ENCODE data around the gene CLEC9A. TPM values are rescaled to one million over a fixed set of nuclear protein-coding genes. Genes with fewer than 3 reads are reported as not detected.
"Not testable (repeated sequence)": the region's sequence is repeated elsewhere in the genome, so short reads cannot be mapped to it uniquely, and the experiment has no call there.

CLEC9A gene
- not detected for total RNA-seq

DNA sequence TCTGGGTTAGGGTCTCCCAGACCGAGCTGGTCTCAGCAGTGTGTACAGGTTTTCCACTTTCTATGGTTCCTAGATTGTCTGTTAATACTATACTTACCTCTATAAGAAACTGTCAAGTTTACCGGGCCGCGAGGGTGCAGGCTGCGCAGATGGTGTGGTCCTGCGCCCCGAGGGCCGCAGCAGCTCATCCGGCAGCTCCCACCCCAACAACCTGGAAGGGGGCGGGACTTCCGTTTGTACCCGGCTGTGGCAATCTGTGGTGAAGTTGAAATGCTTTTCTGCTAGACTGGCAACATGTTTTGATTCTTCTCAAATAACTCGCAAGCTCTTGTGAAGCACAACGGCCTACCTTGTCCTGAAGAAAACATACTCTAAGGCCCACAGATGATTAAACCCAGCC, at the start of gene CLEC9A:
TSS of gene CLEC9A (plus strand) at position 237 of the 400 bp plus-strand sequence. CDS start 22,006 bp downstream, outside the sequence.
- Mint-ChIP-seq H3K9me3 (no peaks in the 10 kb centered on the region), H3K36me3 (no peaks in the 10 kb centered on the region), H3K27ac (no peak within 1 kb of the TSS)
- ATAC-seq (no peak), DNase-seq (ENCODE audit: low spot score in 2 of 2) (no peak)

DNA sequence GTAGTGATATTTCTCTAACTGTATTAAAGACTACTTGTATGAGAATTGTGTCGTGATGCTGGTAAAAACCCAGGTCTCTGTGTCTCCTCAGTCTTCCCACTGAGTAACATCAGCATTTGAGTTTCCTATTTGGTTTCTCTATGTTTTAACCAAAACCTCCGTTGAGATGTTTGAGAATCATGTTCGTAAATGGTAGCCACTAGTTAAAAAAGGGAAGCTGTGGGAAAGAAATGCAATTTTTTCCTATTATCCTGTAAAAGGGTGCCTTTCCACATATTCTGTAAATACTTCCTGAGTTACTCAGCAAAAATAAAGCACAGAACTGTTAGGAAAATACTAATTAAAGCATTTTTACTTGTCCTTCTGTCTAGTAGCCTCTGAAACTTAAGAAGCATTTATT, 38.6 kb upstream of the CLEC9A start:
- Mint-ChIP-seq H3K9me3 (no peaks in the 10 kb centered on the region), H3K27ac (no peak overlapping the region), H3K36me3 (no peaks in the 10 kb centered on the region)
- ATAC-seq (no peak), DNase-seq (ENCODE audit: low spot score in 2 of 2) (no peak)

DNA sequence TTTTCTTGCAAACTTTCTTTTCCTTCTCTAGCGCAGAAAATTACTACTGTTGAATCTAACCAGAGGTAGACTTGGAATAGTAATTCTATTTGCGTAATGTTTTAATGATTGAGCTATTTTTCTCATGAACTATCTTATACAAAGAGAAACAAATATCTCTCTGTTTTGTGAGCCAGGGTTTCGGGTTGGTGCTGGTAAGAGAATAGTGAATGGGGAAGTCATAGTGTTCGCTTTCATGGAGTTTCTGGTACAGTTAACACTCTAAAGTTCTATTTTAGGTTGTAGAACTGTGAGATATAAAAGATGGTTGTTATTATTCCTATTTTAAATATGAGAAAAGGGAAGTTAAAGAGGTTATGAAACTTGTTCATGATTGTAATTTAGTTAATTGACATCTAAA, 38.2 kb upstream of the CLEC9A start:
- no peak for ATAC-seq
- H3K9me3 Mint-ChIP-seq, result no peaks in the 10 kb centered on the region
- no peak for DNase-seq (ENCODE audit: low spot score in 2 of 2)
- no peak overlapping the region for H3K27ac Mint-ChIP-seq
- H3K36me3 Mint-ChIP-seq, result no peaks in the 10 kb centered on the region

DNA sequence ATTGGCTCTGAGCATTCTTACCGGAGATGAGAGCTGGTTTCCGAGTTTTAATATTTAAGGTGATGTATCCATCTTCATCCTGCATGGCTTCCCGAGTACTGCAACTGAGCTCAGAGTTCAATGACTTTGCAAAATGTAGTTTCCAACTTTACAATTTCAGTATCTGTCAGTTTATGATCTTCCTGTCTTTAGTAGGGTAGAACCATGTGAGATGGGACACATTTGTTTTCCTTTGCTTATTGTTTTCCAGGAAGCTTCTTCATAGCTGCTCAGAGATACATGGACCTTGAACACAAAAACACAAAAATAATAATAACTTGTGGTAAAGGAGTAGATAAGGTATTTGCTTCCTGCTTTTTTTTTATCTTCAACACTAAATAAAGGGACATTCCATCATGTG, 31.5 kb upstream of the CLEC9A start, which contains the start of gene CLEC1B:
TSS of gene CLEC1B (minus strand) at position 106 of the 400 bp plus-strand sequence. CDS start at position 85, 21 bp downstream.
- DNase-seq (ENCODE audit: low spot score in 2 of 2) (no peak), ATAC-seq (no peak)
- Mint-ChIP-seq H3K36me3 (no peaks in the 10 kb centered on the region), H3K27ac (no peak within 1 kb of the TSS), H3K9me3 (no peaks in the 10 kb centered on the region)

DNA sequence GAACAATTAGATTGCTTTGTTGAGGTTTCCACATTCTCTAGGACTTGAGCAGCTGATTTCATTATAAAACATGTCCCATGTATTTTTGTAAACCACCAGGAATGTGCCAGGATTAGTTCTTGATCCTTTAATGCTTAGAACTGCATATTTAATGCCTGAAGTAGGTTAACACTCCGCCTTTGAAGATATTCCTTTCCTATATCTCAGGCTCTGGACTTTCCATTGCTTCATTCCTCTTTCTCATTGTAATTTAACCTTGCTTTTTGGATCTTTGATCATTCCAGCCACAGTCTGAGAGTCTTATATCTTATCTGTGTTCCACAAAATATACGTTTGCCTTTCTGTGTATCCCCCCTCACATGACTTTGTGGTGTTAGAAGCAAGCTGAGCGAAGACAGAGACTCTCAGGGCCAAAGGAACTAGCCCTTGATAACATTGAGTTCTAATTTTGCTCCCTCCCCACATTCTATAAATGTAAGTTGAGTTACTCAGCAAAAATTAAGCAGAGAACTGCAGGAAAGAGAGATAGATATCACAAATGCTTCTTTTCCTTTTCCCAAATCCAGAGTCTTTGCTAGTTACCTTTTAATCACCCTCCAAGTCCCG, 29.2 kb upstream of the CLEC9A start:
- DNase-seq (ENCODE audit: low spot score in 2 of 2), result no peak
- Mint-ChIP-seq H3K9me3 (no peaks in the 10 kb centered on the region), H3K36me3 (no peaks in the 10 kb centered on the region), H3K27ac (no peak overlapping the region)
- no peak for ATAC-seq

DNA sequence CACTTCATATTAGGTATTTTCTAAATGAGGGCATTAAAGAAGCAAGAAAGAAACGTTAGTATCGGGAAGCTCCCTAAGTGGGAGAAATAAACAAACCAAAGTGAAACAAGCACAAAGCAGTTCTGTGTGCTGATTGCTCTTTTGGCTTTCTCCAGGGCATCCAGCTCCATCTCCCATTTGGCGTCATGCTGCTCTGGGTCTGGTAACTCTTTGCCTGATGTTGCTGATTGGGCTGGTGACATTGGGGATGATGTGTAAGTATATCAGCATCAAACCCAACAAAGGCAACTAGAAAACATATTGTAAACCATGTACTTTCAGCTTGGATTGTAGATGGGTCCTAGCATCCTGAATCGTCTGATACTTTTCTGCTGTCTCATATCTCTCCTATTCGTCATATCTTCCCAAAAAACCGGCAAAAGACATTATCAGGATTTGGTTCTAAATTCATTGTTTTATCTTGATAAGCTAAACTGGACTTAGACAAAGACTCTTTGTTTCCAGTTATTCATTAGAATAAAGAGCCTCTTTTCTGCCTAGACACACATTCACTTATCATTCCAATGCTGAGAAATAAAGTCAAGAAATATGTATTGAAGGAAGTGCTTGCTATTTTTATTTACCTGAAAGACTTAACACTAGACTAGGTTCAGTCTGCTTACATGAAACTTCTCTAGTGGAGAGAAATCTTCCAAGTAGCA, 17.7 kb upstream of the CLEC9A start:
- Mint-ChIP-seq H3K36me3 (no peaks in the 10 kb centered on the region), H3K27ac (no peak overlapping the region), H3K9me3 (no peaks in the 10 kb centered on the region)
- ATAC-seq (no peak), DNase-seq (ENCODE audit: low spot score in 2 of 2) (no peak)

DNA sequence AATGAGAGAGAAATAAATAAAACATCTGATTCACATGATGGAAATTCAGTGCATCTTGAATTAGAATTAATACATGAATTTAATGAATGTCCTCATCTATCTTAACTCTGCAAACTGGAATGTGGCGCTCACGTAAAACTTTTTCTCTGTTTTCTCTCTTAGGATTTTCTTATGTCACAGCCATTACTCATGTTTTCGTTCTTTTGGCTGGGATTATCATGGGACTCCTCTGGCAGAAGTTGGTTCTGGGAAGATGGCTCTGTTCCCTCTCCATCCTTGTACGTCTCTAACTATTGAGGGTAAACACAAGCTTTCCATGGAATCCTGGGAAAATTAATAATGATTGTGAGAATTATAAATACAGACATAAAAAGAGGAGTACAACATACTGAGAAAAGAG, 15.0 kb upstream of the CLEC9A start:
- no peaks in the 10 kb centered on the region for H3K36me3 Mint-ChIP-seq
- ATAC-seq, result no peak
- no peak for DNase-seq (ENCODE audit: low spot score in 2 of 2)
- no peaks in the 10 kb centered on the region for H3K9me3 Mint-ChIP-seq
- no peak overlapping the region for H3K27ac Mint-ChIP-seq

DNA sequence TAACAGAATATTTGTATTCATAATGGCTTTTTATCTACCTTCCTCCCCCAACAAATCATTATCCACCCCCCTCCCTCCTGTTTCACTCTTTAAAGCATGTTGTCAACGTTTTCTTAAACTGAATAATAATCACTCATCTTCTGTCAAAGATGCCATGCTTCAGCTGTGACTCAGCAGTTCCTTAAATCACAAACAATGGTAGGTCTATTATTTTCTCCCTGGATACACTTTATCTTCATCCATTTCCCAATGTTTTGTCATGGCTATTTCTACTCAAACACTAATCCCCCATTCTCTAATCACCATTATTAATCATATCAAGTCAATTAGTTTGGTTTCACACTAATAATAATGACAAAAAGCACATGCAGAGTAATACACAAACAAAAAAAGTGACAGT, 13.6 kb upstream of the CLEC9A start:
- no peak overlapping the region for H3K27ac Mint-ChIP-seq

DNA sequence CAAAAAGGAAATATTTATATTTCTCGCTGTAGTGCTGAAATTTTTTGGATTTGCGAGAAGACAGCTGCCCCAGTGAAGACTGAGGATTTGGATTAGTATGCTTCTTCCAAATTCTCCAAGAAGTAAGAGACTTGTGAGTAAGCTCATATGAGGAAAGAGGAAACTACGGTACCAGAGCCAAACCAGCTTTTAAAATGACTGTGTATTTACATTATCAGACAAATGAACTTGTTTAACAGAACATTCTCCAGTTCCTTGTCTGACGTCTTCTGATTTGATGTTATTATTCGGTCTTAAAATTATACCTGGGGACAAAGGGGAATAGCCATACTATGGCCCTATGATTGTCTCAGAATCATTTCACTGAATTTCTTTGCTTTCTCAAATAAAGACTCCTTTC, 12.1 kb upstream of the CLEC9A start:
- ATAC-seq (no peak), DNase-seq (ENCODE audit: low spot score in 2 of 2) (no peak)
- Mint-ChIP-seq H3K9me3 (no peaks in the 10 kb centered on the region), H3K36me3 (no peaks in the 10 kb centered on the region), H3K27ac (no peak overlapping the region)

More for the DNA sequence above, 13.6 kb upstream of the CLEC9A start:
- no peaks in the 10 kb centered on the region for H3K9me3 Mint-ChIP-seq
- ATAC-seq (no peak), DNase-seq (ENCODE audit: low spot score in 2 of 2) (no peak)
- no peaks in the 10 kb centered on the region for H3K36me3 Mint-ChIP-seq

DNA sequence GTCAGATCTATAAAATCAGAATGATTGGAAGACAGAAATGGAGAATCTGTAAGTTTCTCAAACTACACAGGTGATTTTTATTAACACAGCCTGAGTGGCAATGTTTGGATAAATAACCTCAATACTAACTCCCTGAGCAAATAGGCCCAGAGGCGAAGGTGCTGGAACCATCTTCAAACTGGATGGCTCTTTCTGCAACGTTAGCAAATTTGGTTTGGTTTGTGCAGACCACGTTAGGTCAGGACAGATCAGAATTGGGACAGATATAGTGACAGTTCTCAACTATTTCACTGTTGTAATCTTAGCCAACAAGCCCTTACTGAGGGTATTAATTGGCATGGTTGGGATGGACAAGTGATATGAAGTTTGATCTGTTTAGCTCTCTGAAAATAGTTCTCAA, 9.1 kb upstream of the CLEC9A start:
- Mint-ChIP-seq H3K9me3 (no peaks in the 10 kb centered on the region), H3K36me3 (no peaks in the 10 kb centered on the region), H3K27ac (no peak overlapping the region)
- ATAC-seq, result no peak
- DNase-seq (ENCODE audit: low spot score in 2 of 2), result no peak

DNA sequence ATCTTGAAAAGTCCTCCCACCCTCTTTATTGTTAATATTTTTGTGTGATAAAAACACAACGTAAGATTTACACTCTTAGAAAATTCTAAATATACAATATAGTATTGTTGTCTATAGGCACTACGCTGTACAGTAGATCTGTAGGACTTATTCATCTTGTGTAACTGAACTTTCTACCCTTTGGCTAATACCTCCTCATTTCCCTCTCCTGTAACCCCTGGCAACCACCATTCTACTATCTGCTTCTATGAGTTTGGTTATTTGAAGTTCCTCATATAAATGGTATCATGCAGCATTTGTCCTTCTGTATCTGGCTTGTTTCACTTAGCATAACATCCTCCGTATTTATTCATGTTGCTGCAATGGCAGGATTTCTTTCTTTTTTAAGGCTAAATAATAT, 5.2 kb upstream of the CLEC9A start:
- ATAC-seq (no peak), DNase-seq (ENCODE audit: low spot score in 2 of 2) (no peak)
- no peak overlapping the region for H3K27ac Mint-ChIP-seq
- H3K36me3 Mint-ChIP-seq, result no peaks in the 10 kb centered on the region
- no peaks in the 10 kb centered on the region for H3K9me3 Mint-ChIP-seq

DNA sequence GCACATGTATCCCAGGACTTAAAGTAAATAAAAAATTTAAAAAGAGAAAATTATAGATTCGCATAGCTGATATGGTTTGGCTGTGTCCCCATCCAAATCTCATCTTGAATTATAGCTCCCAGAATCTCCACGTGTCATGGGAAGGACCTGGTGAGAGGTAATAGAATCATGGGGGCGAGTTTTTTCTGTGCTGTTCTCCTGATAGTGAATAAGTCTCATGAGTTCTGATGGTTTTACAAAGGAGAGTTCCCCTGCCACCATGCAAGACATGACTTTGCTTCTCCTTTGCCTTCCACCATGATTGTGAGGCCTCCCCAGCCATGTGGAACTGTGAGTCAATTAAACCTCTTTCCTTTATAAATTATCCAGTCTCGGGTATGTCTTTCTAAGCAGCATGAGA, 3.8 kb upstream of the CLEC9A start:
- DNase-seq (ENCODE audit: low spot score in 2 of 2); H3K9me3 Mint-ChIP-seq; H3K27ac Mint-ChIP-seq: not testable (repeated sequence)

DNA sequence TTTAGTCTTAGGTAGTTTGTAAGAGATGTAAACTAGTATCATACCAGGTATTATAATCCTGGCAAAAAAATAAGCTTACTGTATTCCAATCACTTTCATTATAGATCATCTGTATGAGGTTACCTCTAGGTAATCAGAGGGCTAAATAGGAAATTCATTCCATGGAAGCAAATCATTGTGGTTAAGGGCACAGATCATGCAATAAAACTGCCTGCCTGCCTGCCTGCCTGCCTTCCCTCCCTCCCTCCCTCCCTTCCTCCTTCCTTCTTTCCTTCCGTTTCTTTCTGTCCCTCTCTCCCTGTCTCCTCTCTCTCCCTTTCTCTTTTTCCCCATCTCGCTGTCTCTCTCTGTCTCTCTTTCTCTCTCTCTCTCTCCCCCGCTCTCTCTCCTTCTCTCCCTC, 3.2 kb upstream of the CLEC9A start:
- no peaks in the 10 kb centered on the region for H3K36me3 Mint-ChIP-seq

More for the DNA sequence above, 3.8 kb upstream of the CLEC9A start:
- not testable (repeated sequence) for H3K36me3 Mint-ChIP-seq, ATAC-seq

DNA sequence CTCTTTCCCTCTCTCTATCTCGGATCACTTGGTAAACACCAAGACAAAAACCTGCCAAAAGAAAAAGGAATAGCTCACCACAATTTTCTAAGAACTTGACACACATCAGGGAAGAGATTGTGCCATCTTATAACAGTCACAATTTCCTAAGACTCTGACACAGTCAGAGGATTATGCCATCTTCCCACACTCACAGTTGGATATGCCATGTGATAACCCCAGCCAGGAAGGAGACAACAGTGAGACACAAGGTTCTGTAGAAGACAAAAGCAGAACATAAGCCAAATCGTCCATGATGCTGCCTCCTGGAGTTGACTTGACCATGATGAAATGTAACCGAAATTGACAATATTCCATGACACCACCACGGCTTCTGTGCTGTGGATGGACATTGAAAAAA, 2.8 kb upstream of the CLEC9A start:
- DNase-seq (ENCODE audit: low spot score in 2 of 2), result no peak
- Mint-ChIP-seq H3K27ac (no peak overlapping the region), H3K36me3 (no peaks in the 10 kb centered on the region), H3K9me3 (no peaks in the 10 kb centered on the region)
- ATAC-seq, result no peak

More for the DNA sequence above, 3.2 kb upstream of the CLEC9A start:
- H3K27ac Mint-ChIP-seq, result no peak overlapping the region
- no peak for DNase-seq (ENCODE audit: low spot score in 2 of 2)
- H3K9me3 Mint-ChIP-seq, result no peaks in the 10 kb centered on the region
- ATAC-seq, result no peak

DNA sequence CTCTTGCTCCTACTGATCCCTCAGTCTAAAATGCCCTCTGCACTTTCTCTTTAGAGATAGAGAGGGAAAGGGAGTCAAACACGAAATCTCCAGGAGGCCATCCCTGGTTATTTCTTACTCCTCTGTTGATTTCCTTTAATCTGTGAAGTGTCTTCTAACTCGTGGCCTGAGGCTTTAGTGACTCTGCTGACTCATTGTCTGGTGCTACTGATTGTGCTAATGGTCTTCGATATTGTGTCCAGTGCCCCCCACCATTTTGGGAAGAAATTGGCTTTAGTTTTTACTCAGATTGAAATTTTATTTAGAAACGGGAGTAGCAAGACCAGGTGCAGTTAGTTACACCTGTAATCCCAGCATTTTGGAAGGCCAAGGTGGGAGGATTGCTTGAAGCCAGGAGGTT, 839 bp downstream of the CLEC9A start:
- DNase-seq (ENCODE audit: low spot score in 2 of 2) (no peak), ATAC-seq (no peak)
- no peaks in the 10 kb centered on the region for H3K36me3 Mint-ChIP-seq
- H3K27ac Mint-ChIP-seq, result no peak overlapping the region
- no peaks in the 10 kb centered on the region for H3K9me3 Mint-ChIP-seq

DNA sequence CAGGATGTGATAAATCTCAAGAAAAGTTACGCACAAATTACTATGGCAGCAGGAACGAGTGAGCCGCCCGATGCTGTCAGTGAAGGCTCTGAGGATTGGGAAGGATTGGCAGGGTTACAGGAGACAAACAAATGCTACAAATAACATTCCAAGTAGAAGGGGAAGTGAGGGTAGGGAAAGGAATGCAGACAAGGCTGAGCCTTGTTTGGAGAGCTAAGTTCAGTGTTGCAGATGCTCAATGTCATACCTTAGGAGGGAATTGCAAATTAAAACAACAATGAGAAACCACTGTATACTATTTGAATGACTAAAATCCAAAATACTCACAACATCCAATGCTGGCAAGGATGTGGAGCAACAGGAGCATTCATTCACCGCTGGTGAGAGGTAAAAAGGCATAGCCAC, 1.3 kb downstream of the CLEC9A start:
- no peak for DNase-seq (ENCODE audit: low spot score in 2 of 2)
- H3K36me3 Mint-ChIP-seq, result no peaks in the 10 kb centered on the region
- H3K9me3 Mint-ChIP-seq, result no peaks in the 10 kb centered on the region
- H3K27ac Mint-ChIP-seq, result no peak overlapping the region
- ATAC-seq, result no peak

DNA sequence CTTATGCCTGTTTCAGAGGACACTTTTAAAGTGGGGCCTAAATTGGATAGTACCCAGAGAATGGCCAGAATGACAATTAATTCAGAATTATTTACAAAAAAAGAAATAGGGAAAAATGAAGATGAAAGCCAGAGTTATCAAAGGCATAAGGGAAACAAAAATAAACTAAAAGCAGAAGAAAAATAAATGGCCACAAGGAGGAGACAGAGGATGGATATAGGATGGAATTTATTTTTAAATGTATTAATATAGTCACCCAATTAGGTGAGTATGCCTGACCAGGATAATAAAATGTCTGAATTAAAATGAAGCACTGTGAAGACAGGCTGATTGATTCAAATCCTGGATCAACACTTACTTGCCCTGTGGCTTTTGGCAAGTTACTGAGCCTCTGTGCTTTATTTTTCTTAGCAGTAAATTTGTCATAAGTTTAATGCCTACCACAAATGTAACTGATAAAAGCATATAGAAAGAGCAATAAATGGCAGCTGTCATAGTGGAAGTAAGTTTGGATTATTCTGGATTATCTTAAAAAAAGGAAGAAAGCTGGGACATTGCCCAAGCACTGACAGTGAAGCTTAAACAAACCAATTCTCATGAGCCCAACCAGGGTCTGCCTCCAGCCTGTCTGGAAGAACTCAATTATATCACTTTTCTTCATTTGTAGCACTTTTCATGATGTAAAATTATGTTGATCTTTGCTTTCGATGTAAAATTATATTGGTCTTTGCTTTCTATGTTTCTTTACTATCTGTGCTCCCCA, 3.5 kb downstream of the CLEC9A start:
- no peaks in the 10 kb centered on the region for H3K9me3 Mint-ChIP-seq
- DNase-seq (ENCODE audit: low spot score in 2 of 2), result no peak
- no peaks in the 10 kb centered on the region for H3K36me3 Mint-ChIP-seq
- ATAC-seq, result no peak
- H3K27ac Mint-ChIP-seq, result no peak overlapping the region
